ENCODE results near the gene RAMP3. TPM values are rescaled to one million over a fixed set of nuclear protein-coding genes. Genes with fewer than 3 reads are reported as not detected.

The RAMP3 gene
- total RNA-seq, 3 donors from 2014 or later (not counting 1 experiment from before 2014, with no cell fraction given), result not detected

- H3K27ac Mint-ChIP-seq, result peak overlapping the region in 1 of 2 donors; percentile 63
- WGBS (ENCODE audit: insufficient coverage), result 47% methylated on average over 9 of the region's 9 CpGs
- no peaks in the 10 kb centered on the region for H3K9me3 Mint-ChIP-seq
- intact Hi-C loops (cut with micrococcal nuclease), result loop anchor here (1.0 to 5.0 kb wide), 6 partner anchors 59 to 549 kb away; no protein-coding TSS in a partner anchor
- ATAC-seq, result peak; percentile 86 to 98 (median 97)
- H3K27ac ChIP-seq (ENCODE audit: low read length), result no peak overlapping the region
- peak; percentile 58 to 93 for DNase-seq
- no peaks in the 10 kb centered on the region for H3K9me3 ChIP-seq (ENCODE audit: control insufficient read depth, insufficient read depth, low read length)
- no peaks in the 10 kb centered on the region for H3K36me3 ChIP-seq (ENCODE audit: control insufficient read depth, insufficient read depth, low read length)
- peaks cover 12 to 23% of the 10 kb centered on the region in 2 donors for H3K4me1 Mint-ChIP-seq
- H3K36me3 Mint-ChIP-seq, result no peaks in the 10 kb centered on the region
- no peak overlapping the region for H3K4me3 ChIP-seq (ENCODE audit: low read length)
- TF ChIP-seq CTCF (IDR thresholded peaks at IDR 0.05), result peak; percentile 83
- no peaks in the 10 kb centered on the region for H3K27me3 ChIP-seq (ENCODE audit: control insufficient read depth, insufficient read depth, low read length)
- H3K27me3 Mint-ChIP-seq (ENCODE audit: low read depth in 2 of 2), result peaks cover 0 to 8% of the 10 kb centered on the region in 2 donors
- no peak overlapping the region for H3K4me3 Mint-ChIP-seq
- peaks cover 5% of the 10 kb centered on the region for H3K4me1 ChIP-seq (ENCODE audit: control insufficient read depth, insufficient read depth, low read length)
These were observed 21.2 kb upstream of the RAMP3 start for GRCh38 chr7:45136106-45137060.

- H3K27me3 Mint-ChIP-seq (ENCODE audit: low read depth in 2 of 2), result peaks cover 2 to 8% of the 10 kb centered on the region in 2 donors
- H3K4me3 ChIP-seq (ENCODE audit: low read length), result no peak overlapping the region
- 84% methylated on average over 6 of the region's 10 CpGs for WGBS (ENCODE audit: insufficient coverage)
- H3K4me1 ChIP-seq (ENCODE audit: control insufficient read depth, insufficient read depth, low read length), result peaks cover 5% of the 10 kb centered on the region
- peaks cover 12 to 23% of the 10 kb centered on the region in 2 donors for H3K4me1 Mint-ChIP-seq
- TF ChIP-seq CTCF (IDR thresholded peaks at IDR 0.05), result no peak
- no peaks in the 10 kb centered on the region for H3K36me3 ChIP-seq (ENCODE audit: control insufficient read depth, insufficient read depth, low read length)
- no peaks in the 10 kb centered on the region for H3K36me3 Mint-ChIP-seq
- ATAC-seq (no peak), DNase-seq (no peak)
- no peaks in the 10 kb centered on the region for H3K27me3 ChIP-seq (ENCODE audit: control insufficient read depth, insufficient read depth, low read length)
- H3K27ac Mint-ChIP-seq, result no peak overlapping the region
- no peaks in the 10 kb centered on the region for H3K9me3 ChIP-seq (ENCODE audit: control insufficient read depth, insufficient read depth, low read length)
- intact Hi-C loops (cut with micrococcal nuclease), result loop anchor here (5.0 kb wide), 4 partner anchors 61 to 551 kb away; no protein-coding TSS in a partner anchor
- H3K9me3 Mint-ChIP-seq, result no peaks in the 10 kb centered on the region
- no peak overlapping the region for H3K4me3 Mint-ChIP-seq
- H3K27ac ChIP-seq (ENCODE audit: low read length), result no peak overlapping the region
These were observed 18.9 kb upstream of the RAMP3 start for GRCh38 chr7:45138433-45139267.

- Mint-ChIP-seq H3K36me3 (no peaks in the 10 kb centered on the region), H3K4me3 (no peak overlapping the region), H3K4me1 (peaks cover 6 to 15% of the 10 kb centered on the region in 2 donors), H3K27ac (peak overlapping the region in 1 of 2 donors; percentile 16), H3K27me3 (ENCODE audit: low read depth in 2 of 2) (peaks cover 9 to 10% of the 10 kb centered on the region in 2 donors), H3K9me3 (no peaks in the 10 kb centered on the region)
- no peaks in the 10 kb centered on the region for H3K36me3 ChIP-seq (ENCODE audit: control insufficient read depth, insufficient read depth, low read length)
- DNase-seq (no peak), ATAC-seq (peak in 1 of 3 donors; percentile 49)
- intact Hi-C loops (cut with micrococcal nuclease), result no loop called here
- no peak for TF ChIP-seq CTCF (IDR thresholded peaks at IDR 0.05)
- no peaks in the 10 kb centered on the region for H3K9me3 ChIP-seq (ENCODE audit: control insufficient read depth, insufficient read depth, low read length)
- no peaks in the 10 kb centered on the region for H3K27me3 ChIP-seq (ENCODE audit: control insufficient read depth, insufficient read depth, low read length)
- no peak overlapping the region for H3K4me3 ChIP-seq (ENCODE audit: low read length)
- H3K4me1 ChIP-seq (ENCODE audit: control insufficient read depth, insufficient read depth, low read length), result peaks cover 3% of the 10 kb centered on the region
- 71% methylated on average over 3 of the region's 4 CpGs for WGBS (ENCODE audit: insufficient coverage)
- no peak overlapping the region for H3K27ac ChIP-seq (ENCODE audit: low read length)
These were observed 16.8 kb upstream of the RAMP3 start for GRCh38 chr7:45140827-45141226.

Measured in natural killer cell (primary cell).